Neuronal stem cell (in vitro differentiated cells): ENCODE results near the gene SHMT1.
A peak's percentile ranks its signal among the peaks of the same experiment; 100 is the strongest.

Experiments used
- DNase-seq: peaks from one replicate; pipeline ENCODE4 v3.0.0-alpha.2; 2013; ENCODE audit warnings: low spot score
- H2AFZ ChIP-seq: one replicate; pipeline ENCODE4 v1.6.1; 2013; ENCODE audit warnings: mild to moderate bottlenecking, low read length, inconsistent platforms
- H2AK5ac ChIP-seq: 2 replicates; pipeline ENCODE4 v1.6.1; 2013; ENCODE audit warnings: low read depth, mild to moderate bottlenecking, inconsistent platforms, low read length, moderate library complexity, mixed read lengths
- H2BK120ac ChIP-seq: 2 replicates; pipeline ENCODE4 v1.6.1; 2013; ENCODE audit warnings: low read depth, mild to moderate bottlenecking, inconsistent platforms, low read length, moderate library complexity, mixed read lengths
- H2BK12ac ChIP-seq: one replicate; pipeline ENCODE4 v1.6.1; 2013; ENCODE audit warnings: low read length, inconsistent platforms
- H2BK15ac ChIP-seq: 2 replicates; pipeline ENCODE4 v1.6.1; 2013; ENCODE audit warnings: mild to moderate bottlenecking, low read length, inconsistent platforms, mixed read lengths
- H2BK5ac ChIP-seq: one replicate; pipeline ENCODE4 v1.6.1; 2013; ENCODE audit warnings: inconsistent platforms, mild to moderate bottlenecking, low read length, moderate library complexity
- H3K14ac ChIP-seq: one replicate; pipeline ENCODE4 v1.6.1; 2013; ENCODE audit warnings: low read length, inconsistent platforms
- H3K18ac ChIP-seq: 2 replicates; pipeline ENCODE4 v1.6.1; 2013; ENCODE audit warnings: low read length, inconsistent platforms
- H3K23ac ChIP-seq: 2 replicates; pipeline ENCODE4 v1.6.1; 2013; ENCODE audit warnings: low read depth, mild to moderate bottlenecking, mixed read lengths, low read length, inconsistent platforms; ENCODE audit not compliant: poor library complexity
- H3K27ac ChIP-seq: replicated peaks from 3 replicates; pipeline ENCODE4 v1.5.1; 2013; ENCODE audit warnings: low read length, inconsistent platforms
- H3K27me3 ChIP-seq, 3 experiments: 2 replicates each; pipeline ENCODE4 v1.6.1; 2013; ENCODE audit warnings: low read length in 3 of 3, mild to moderate bottlenecking in 2 of 3, inconsistent platforms in 1 of 3, low read depth in 1 of 3, mixed read lengths in 1 of 3, moderate library complexity in 1 of 3; ENCODE audit not compliant: control insufficient read depth in 3 of 3, insufficient read depth in 3 of 3
- H3K36me3 ChIP-seq, 2 donors: replicated peaks in 1 of 2; 2 replicates each; pipeline ENCODE4 v1.6.1; 2013; ENCODE audit warnings: low read length in 2 of 2; ENCODE audit not compliant: control insufficient read depth in 2 of 2, insufficient read depth in 2 of 2
- H3K4ac ChIP-seq: 2 replicates; pipeline ENCODE4 v1.6.1; 2013; ENCODE audit warnings: inconsistent platforms, mild to moderate bottlenecking, low read length, moderate library complexity
- H3K4me1 ChIP-seq, 2 donors: 1 replicate in 1 of 2; 2 replicates in 1 of 2; pipeline ENCODE4 v1.6.1; 2013; ENCODE audit warnings: low read length in 2 of 2, low read depth in 1 of 2; ENCODE audit not compliant: control insufficient read depth in 2 of 2, insufficient read depth in 1 of 2
- H3K4me2 ChIP-seq: one replicate; pipeline ENCODE4 v1.6.1; 2013; ENCODE audit warnings: mild to moderate bottlenecking, low read length, inconsistent platforms; ENCODE audit not compliant: insufficient read depth, poor library complexity, severe bottlenecking
- H3K4me3 ChIP-seq, 2 donors: 2 replicates each; pipeline ENCODE4 v1.5.1; 2013; ENCODE audit warnings: low read length in 2 of 2, mild to moderate bottlenecking in 2 of 2, inconsistent platforms in 1 of 2, moderate library complexity in 1 of 2
- H3K79me1 ChIP-seq: one replicate; pipeline ENCODE4 v1.6.1; 2013; ENCODE audit warnings: low read depth, mild to moderate bottlenecking, inconsistent platforms, low read length, moderate library complexity
- H3K9ac ChIP-seq: one replicate; pipeline ENCODE4 v1.6.1; 2013; ENCODE audit warnings: mild to moderate bottlenecking, low read depth, low read length, inconsistent platforms; ENCODE audit not compliant: poor library complexity
- H3K9me3 ChIP-seq, 2 donors: replicated peaks in 1 of 2; 2 replicates each; pipeline versions ENCODE3 to v1.6.1; 2013; ENCODE audit warnings: low read length in 2 of 2, mild to moderate bottlenecking in 2 of 2, inconsistent platforms in 1 of 2, low read depth in 1 of 2, mixed read lengths in 1 of 2, moderate library complexity in 1 of 2; ENCODE audit not compliant: control insufficient read depth in 2 of 2, insufficient read depth in 1 of 2
- H4K8ac ChIP-seq: one replicate; pipeline ENCODE4 v1.6.1; 2013; ENCODE audit warnings: low read depth, mild to moderate bottlenecking, inconsistent platforms, low read length, moderate library complexity
- H4K91ac ChIP-seq: one replicate; pipeline ENCODE4 v1.6.1; 2013; ENCODE audit warnings: low read length, low read depth, mild to moderate bottlenecking, inconsistent platforms; ENCODE audit not compliant: poor library complexity
- WGBS, 2 donors: extraction: QIAGEN DNeasy Blood & Tissue Kit; methylation state at CpG; one replicate each; pipeline ENCODE4 v1.1.7; 2013; ENCODE audit warnings: missing lambda C conversion rate in 2 of 2, mixed read lengths in 1 of 2; ENCODE audit not compliant: insufficient read length in 2 of 2, insufficient replicate concordance in 1 of 2; ENCODE audit errors: extremely low coverage in 2 of 2; 5-methylcytosine and 5-hydroxymethylcytosine counted together

The SHMT1 gene

DNA sequence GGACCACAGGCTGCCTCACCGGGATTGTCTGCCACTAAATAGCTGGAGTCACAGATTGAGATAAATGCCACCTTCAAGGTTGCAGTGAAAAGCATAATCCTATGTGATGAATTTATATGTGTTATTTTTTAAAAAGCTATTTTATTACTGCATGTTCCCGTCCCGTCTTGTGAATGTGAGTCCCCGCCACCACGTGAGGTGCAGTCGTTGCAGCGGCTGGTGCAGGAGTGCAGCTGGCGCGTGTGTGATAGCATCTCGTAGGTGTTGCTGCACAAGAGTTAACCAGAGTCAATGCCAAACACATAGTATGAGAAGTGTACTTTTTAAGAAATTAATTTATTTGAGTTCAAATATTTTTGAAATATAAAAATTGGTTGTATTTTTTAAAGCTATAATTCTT lies 35.8 kb downstream of the SHMT1 start:
- no peaks in the 10 kb centered on the region for H3K27me3 ChIP-seq
- H3K79me1 ChIP-seq: no peaks in the 10 kb centered on the region
- no peak overlapping the region for H2AK5ac ChIP-seq
- H2BK5ac ChIP-seq: no peak overlapping the region
- no peak overlapping the region for H3K4me2 ChIP-seq
- no CpG with 5 or more reads among the region's 10 CpGs for WGBS, 2 donors
- no peak overlapping the region for H3K4me3 ChIP-seq
- no peak overlapping the region for H2AFZ ChIP-seq
- no peak overlapping the region for H3K27ac ChIP-seq
- peaks cover 51 to 94% of the 10 kb centered on the region in 2 donors for H3K36me3 ChIP-seq
- no peak overlapping the region for H3K18ac ChIP-seq
- no peak overlapping the region for H3K23ac ChIP-seq
- no peak overlapping the region for H3K14ac ChIP-seq
- DNase-seq: no peak
- H4K91ac ChIP-seq: no peak overlapping the region
- H3K9me3 ChIP-seq: peaks cover 0 to 3% of the 10 kb centered on the region in 2 donors
- no peak overlapping the region for H3K4ac ChIP-seq
- H2BK120ac ChIP-seq: no peak overlapping the region
- no peak overlapping the region for H2BK12ac ChIP-seq
- no peak overlapping the region for H4K8ac ChIP-seq
- H3K9ac ChIP-seq: no peak overlapping the region
- H2BK15ac ChIP-seq: no peak overlapping the region
- no peaks in the 10 kb centered on the region for H3K4me1 ChIP-seq

DNA sequence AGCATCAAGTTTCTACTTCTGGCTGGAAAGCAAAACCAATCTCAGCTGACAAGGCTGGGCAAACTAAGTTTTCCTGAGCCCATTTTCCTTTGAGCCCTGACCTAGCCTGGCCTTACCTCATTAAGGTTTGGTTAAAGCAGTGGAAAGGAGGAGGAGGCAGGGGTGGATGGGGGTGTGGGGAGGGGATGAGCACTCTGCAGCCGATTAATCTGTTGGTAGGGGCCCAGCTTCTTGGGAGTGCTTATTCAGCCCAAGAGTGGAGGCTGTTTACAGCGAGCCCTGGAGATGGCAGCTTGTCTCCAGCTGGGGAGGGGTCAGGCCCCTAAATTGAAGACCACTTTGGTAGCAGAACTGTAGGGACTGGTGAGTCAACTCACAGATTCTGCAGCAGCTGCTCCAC lies 36.3 kb downstream of the SHMT1 start:
- H2BK15ac ChIP-seq: no peak overlapping the region
- no peak overlapping the region for H2AFZ ChIP-seq
- H3K18ac ChIP-seq: no peak overlapping the region
- H2BK5ac ChIP-seq: no peak overlapping the region
- peaks cover 0 to 3% of the 10 kb centered on the region in 2 donors for H3K9me3 ChIP-seq
- H3K79me1 ChIP-seq: no peaks in the 10 kb centered on the region
- H3K23ac ChIP-seq: no peak overlapping the region
- H3K14ac ChIP-seq: no peak overlapping the region
- H3K4me2 ChIP-seq: no peak overlapping the region
- H4K91ac ChIP-seq: no peak overlapping the region
- H2BK12ac ChIP-seq: no peak overlapping the region
- peak overlapping the region; percentile 14 for H3K9ac ChIP-seq
- no peak overlapping the region for H2AK5ac ChIP-seq
- H3K4ac ChIP-seq: no peak overlapping the region
- no peak overlapping the region for H3K4me3 ChIP-seq
- no peaks in the 10 kb centered on the region for H3K27me3 ChIP-seq
- peaks cover 47 to 93% of the 10 kb centered on the region in 2 donors for H3K36me3 ChIP-seq
- no peak overlapping the region for H4K8ac ChIP-seq
- no CpG with 5 or more reads among the region's 2 CpGs for WGBS, 2 donors
- H3K27ac ChIP-seq: no peak overlapping the region
- no peak for DNase-seq
- no peaks in the 10 kb centered on the region for H3K4me1 ChIP-seq
- no peak overlapping the region for H2BK120ac ChIP-seq

DNA sequence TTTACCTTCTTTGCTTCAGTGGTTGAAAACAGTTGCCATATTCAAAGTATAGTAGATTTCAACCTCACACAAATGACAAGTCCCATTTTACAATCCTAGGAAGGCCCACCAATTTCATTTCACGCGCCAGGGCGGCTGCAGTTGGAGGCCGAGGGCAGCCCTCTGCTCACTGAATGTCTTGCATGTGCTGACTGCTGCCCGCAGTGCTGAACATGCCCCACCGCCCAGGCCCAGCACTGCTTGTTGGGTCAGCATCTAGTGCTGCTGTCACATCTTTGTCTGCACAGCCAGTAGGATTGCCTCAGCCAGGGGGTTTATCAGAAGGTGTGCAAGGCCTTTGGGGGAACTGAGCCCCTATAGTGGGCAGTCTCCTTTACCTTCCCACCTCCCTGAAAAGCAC lies 36.8 kb downstream of the SHMT1 start:
- H3K9ac ChIP-seq: no peak overlapping the region
- WGBS, 2 donors: no CpG with 5 or more reads among the region's 6 CpGs
- H4K91ac ChIP-seq: no peak overlapping the region
- no peak for DNase-seq
- no peak overlapping the region for H2BK15ac ChIP-seq
- no peak overlapping the region for H3K27ac ChIP-seq
- H2BK12ac ChIP-seq: no peak overlapping the region
- H3K36me3 ChIP-seq: peaks cover 43 to 88% of the 10 kb centered on the region in 2 donors
- no peak overlapping the region for H3K4ac ChIP-seq
- H3K27me3 ChIP-seq: no peaks in the 10 kb centered on the region
- no peak overlapping the region for H3K23ac ChIP-seq
- no peak overlapping the region for H2AK5ac ChIP-seq
- H3K9me3 ChIP-seq: peaks cover 0 to 3% of the 10 kb centered on the region in 2 donors
- no peak overlapping the region for H3K18ac ChIP-seq
- H3K4me1 ChIP-seq: no peaks in the 10 kb centered on the region
- no peaks in the 10 kb centered on the region for H3K79me1 ChIP-seq
- H3K14ac ChIP-seq: no peak overlapping the region
- H4K8ac ChIP-seq: no peak overlapping the region
- H3K4me2 ChIP-seq: no peak overlapping the region
- no peak overlapping the region for H2BK5ac ChIP-seq
- H2AFZ ChIP-seq: no peak overlapping the region
- no peak overlapping the region for H2BK120ac ChIP-seq
- peak overlapping the region in 1 of 2 donors; percentile 51 for H3K4me3 ChIP-seq

DNA sequence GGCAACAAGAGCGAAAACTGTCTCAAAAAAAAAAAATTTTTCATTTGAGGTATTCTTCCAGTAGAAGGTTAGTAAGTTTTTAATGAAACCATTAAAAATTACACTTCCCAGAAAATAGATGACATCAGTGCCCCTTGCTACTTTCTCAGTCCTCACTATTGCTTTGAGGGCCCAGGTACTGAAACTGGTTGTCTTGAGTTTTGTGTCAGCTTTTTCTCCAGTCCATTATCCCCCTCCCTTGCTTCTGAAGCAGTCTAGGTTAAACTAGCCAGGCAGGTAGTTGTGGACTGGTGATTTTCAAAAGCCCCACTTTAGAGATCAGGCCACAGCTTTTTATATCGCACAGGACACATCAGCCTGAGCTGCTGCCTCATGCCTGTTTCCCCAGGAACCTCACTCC lies 37.3 kb downstream of the SHMT1 start:
- no peak overlapping the region for H2BK120ac ChIP-seq
- no peaks in the 10 kb centered on the region for H3K4me1 ChIP-seq
- H3K9ac ChIP-seq: no peak overlapping the region
- DNase-seq: no peak
- H3K23ac ChIP-seq: no peak overlapping the region
- no peak overlapping the region for H2BK12ac ChIP-seq
- no peak overlapping the region for H3K18ac ChIP-seq
- no peak overlapping the region for H2AK5ac ChIP-seq
- no peak overlapping the region for H2BK5ac ChIP-seq
- no peak overlapping the region for H3K14ac ChIP-seq
- H2BK15ac ChIP-seq: no peak overlapping the region
- no peak overlapping the region for H3K4me2 ChIP-seq
- H3K27ac ChIP-seq: no peak overlapping the region
- H3K27me3 ChIP-seq: no peaks in the 10 kb centered on the region
- H4K91ac ChIP-seq: no peak overlapping the region
- no peak overlapping the region for H4K8ac ChIP-seq
- no peak overlapping the region for H2AFZ ChIP-seq
- WGBS, 2 donors: no CpG with 5 or more reads among the region's 2 CpGs
- H3K4me3 ChIP-seq: no peak overlapping the region
- H3K79me1 ChIP-seq: no peaks in the 10 kb centered on the region
- H3K9me3 ChIP-seq: peaks cover 0 to 3% of the 10 kb centered on the region in 2 donors
- H3K36me3 ChIP-seq: peaks cover 40 to 85% of the 10 kb centered on the region in 2 donors
- H3K4ac ChIP-seq: no peak overlapping the region
